ENCODE measurements around the gene ZACN.

DNA sequence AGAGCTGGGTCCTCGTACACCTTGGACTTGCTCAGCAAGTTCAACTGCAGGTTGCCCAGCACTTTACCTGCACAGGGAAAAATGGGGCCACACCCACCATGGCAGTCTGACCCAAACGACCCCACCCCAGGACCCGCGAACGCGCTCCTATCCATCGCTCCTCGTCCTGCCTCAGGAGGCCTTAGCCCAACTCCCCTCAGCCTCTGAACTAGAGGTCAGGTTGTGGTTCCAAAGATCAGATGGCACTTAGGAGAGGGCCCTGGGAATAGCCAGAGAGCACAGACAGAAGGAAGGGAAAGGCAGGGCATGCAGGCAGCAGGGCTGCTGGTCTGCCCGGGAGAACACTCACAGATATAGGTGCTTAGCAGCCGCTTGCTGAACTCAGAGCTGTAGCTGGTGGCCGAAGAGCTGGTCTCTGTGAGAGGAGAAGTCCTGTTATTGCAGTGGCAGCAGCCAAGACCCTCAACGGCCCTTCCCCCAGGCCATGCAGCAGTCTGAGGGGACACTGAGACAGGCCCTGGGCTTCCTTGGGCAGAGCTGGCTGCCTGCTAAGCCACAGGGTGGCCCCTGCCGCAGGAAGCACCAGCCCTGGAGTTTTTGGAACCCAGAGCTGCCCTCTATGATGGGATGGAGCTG lies 6.9 kb downstream of the ZACN start:
- TF ChIP-seq, protein P1, sequence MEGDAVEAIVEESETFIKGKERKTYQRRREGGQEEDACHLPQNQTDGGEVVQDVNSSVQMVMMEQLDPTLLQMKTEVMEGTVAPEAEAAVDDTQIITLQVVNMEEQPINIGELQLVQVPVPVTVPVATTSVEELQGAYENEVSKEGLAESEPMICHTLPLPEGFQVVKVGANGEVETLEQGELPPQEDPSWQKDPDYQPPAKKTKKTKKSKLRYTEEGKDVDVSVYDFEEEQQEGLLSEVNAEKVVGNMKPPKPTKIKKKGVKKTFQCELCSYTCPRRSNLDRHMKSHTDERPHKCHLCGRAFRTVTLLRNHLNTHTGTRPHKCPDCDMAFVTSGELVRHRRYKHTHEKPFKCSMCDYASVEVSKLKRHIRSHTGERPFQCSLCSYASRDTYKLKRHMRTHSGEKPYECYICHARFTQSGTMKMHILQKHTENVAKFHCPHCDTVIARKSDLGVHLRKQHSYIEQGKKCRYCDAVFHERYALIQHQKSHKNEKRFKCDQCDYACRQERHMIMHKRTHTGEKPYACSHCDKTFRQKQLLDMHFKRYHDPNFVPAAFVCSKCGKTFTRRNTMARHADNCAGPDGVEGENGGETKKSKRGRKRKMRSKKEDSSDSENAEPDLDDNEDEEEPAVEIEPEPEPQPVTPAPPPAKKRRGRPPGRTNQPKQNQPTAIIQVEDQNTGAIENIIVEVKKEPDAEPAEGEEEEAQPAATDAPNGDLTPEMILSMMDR (IDR thresholded peaks at IDR 0.05): no peak
- no peak for TF ChIP-seq POLR2A (IDR thresholded peaks at IDR 0.05)

Data from vagina (tissue), 2 donors.